HUES64 (cell line): Measurements from ENCODE around the gene DCUN1D2.

Experiments
- H3K27ac ChIP-seq: 2 replicates; pipeline ENCODE4 v1.7.0; 2013; ENCODE audit warnings: low read depth, low read length, inconsistent platforms
- H3K27me3 ChIP-seq: 2 replicates; pipeline ENCODE4 v1.6.1; 2013; ENCODE audit warnings: mild to moderate bottlenecking, low read length; ENCODE audit not compliant: insufficient read depth
- H3K36me3 ChIP-seq: 2 replicates; pipeline ENCODE4 v1.6.1; 2013; ENCODE audit warnings: mild to moderate bottlenecking, low read length; ENCODE audit not compliant: insufficient read depth
- H3K4me1 ChIP-seq: 2 replicates; pipeline ENCODE4 v1.6.1; 2013; ENCODE audit warnings: mild to moderate bottlenecking, low read length, moderate library complexity; ENCODE audit not compliant: insufficient read depth
- H3K4me3 ChIP-seq: 2 replicates; pipeline ENCODE4 v1.5.1; 2013; ENCODE audit warnings: mild to moderate bottlenecking, low read length, moderate library complexity
- H3K9ac ChIP-seq: 2 replicates; pipeline ENCODE4 v1.6.1; 2013; ENCODE audit warnings: mild to moderate bottlenecking, low read depth, low read length
- H3K9me3 ChIP-seq: 2 replicates; pipeline ENCODE4 v1.6.1; 2013; ENCODE audit warnings: low read depth, low read length; ENCODE audit not compliant: insufficient read depth
- WGBS: fragments of 150-250, 120-280 bp; methylation state at CpG from one replicate; pipeline ENCODE4 v1.1.7; 2013; ENCODE audit warnings: missing lambda C conversion rate; 5-methylcytosine and 5-hydroxymethylcytosine counted together

The DCUN1D2 gene

DNA sequence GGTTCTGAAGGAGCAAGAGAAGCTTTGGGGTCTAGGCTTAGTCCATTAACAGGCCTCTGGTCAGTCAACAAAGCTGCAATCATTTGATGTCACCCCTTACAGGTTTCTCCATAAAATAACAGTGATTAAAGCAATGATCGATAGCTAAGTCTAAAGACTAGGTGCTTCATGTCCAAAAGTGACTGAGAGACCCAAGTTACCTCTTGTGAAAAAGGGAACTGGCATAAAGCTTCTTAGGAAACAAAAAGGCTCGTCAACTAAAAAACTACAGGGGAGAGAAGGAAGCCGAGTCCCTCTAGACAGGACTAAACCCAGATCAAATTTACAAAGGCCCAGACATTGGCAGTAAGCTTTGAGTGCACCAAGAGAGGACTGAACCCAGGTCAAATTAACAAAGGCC, 2.2 kb downstream of the DCUN1D2 start:
- Histone ChIP-seq H3K9ac (no peak overlapping the region), H3K9me3 (no peaks in the 10 kb centered on the region), H3K4me1 (peaks cover 34% of the 10 kb centered on the region), H3K27me3 (no peaks in the 10 kb centered on the region), H3K4me3 (no peak overlapping the region), H3K36me3 (0 out of 2 replicates have a peak, but pooled peaks cover 6% of the 10 kb centered on the region), H3K27ac (no peak overlapping the region)
- 86% methylated on average over 3 of the region's 3 CpGs for WGBS

DNA sequence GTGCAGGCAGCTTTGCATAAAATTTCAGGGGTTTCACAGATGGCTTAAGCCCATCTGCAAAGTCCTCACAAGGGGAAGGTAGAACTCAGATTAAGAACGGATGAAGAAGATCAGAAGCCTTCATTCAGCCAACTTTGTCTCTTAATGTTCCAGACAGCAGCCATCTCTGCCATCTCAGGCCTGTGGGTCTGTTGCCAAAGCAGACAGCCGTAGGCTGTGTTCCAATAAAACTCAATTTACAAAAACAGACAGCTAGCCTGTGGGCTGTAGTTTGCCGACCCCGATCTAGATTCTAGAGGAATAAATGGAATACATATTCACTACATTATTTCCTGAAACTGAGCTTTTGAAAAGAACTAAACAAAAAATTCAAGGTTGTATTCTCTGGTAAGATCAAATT, 3.8 kb downstream of the DCUN1D2 start:
- 0 out of 2 replicates have a peak, but pooled peaks cover 6% of the 10 kb centered on the region for H3K36me3 ChIP-seq
- peaks cover 21% of the 10 kb centered on the region; the same call in 1 of the 2 replicates for H3K4me1 ChIP-seq
- H3K4me3 ChIP-seq, result no peak overlapping the region
- no peak overlapping the region for H3K27ac ChIP-seq
- H3K9ac ChIP-seq, result no peak overlapping the region
- no peaks in the 10 kb centered on the region for H3K27me3 ChIP-seq
- H3K9me3 ChIP-seq, result no peaks in the 10 kb centered on the region
- WGBS, result 81% methylated on average over 4 of the region's 4 CpGs

DNA sequence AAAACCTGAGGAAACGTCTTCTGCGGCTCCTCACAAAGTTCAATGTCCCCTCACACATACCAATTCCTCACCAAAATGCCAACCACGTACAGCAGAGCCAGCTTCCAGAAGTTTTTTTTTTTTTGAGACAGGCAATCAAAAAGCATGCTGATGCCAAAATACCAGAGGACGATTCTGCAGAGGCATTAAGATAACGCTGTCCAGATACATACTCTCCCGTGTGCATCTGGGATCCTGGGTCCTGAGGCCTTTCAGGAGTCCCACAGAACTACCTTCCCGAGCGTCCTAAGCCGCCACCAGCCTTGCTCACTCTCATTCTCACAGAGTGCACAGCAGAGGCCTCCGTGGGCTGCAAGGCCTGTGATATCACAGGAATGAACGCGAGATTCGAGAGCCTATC, 5.0 kb downstream of the DCUN1D2 start:
- peaks cover 21% of the 10 kb centered on the region; the same call in 1 of the 2 replicates for H3K4me1 ChIP-seq
- H3K4me3 ChIP-seq, result no peak overlapping the region
- H3K27me3 ChIP-seq, result no peaks in the 10 kb centered on the region
- H3K9ac ChIP-seq, result no peak overlapping the region
- 93% methylated on average over 13 of the region's 13 CpGs for WGBS
- peaks cover 8% of the 10 kb centered on the region; the same call in 1 of the 2 replicates for H3K36me3 ChIP-seq
- no peak overlapping the region for H3K27ac ChIP-seq
- H3K9me3 ChIP-seq, result no peaks in the 10 kb centered on the region

DNA sequence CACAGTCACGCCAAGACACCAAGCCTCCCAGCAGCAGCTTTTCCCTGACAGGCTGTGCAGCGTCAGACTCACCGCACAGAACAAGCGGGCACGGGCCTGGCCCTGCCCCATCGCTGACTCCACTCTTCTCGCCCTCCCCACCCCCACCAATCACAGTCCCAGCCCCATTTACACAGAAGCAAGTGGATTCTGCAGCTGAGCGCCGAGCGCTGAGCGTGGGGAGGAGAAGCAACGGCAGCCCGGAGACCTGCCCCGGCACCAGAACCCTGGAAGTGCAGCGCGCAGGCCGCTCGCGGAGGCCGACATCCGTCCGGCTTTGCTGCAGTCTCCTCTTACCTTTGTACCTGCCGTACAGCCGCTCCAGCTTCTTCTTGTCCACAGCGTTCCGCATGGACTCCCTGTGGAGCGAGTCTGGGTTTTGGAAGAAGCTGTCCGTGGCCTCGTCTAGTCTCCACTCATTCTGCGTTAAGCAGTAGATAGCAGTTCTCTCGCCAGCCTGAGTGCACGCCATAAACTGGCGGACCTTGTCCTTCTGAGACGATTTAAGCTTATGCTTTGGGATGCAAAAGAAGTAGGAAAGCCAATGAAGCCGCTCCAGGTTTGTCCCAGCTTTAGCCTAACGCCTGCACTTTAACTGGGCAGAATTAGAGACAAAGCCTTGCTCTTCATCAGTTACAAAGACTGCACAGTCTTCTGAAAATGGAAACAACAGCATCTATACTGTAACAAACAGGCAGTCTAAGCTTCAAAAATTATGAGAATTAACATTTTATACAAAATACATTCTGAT, 6.8 kb downstream of the DCUN1D2 start:
- H3K4me1 ChIP-seq, result peaks cover 16% of the 10 kb centered on the region; the same call in 1 of the 2 replicates
- H3K36me3 ChIP-seq, result peaks cover 26% of the 10 kb centered on the region
- H3K4me3 ChIP-seq, result no peak overlapping the region
- H3K9me3 ChIP-seq, result no peaks in the 10 kb centered on the region
- no peaks in the 10 kb centered on the region for H3K27me3 ChIP-seq
- WGBS, result 94% methylated on average over 36 of the region's 36 CpGs
- H3K9ac ChIP-seq, result no peak overlapping the region
- H3K27ac ChIP-seq, result no peak overlapping the region

DNA sequence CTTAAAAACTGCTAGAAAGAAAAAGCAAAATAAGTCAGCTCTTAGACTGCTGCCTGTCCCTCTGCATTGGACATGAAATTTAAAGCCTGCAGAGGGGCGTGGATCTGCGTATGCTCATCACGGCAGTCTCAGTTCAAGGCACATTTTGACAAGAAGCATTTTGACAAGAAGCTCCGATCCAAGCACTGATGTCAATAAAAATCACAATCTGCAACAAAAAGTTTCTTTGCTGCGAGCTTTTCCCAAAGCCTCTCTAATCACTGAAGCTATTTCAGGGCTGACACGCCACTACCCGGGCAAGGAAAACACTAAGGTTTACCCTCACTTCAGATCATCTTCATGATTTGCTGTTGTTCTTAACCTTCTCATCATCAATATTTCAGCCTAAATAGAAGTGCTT, 7.4 kb downstream of the DCUN1D2 start:
- WGBS, result 92% methylated on average over 7 of the region's 7 CpGs
- Histone ChIP-seq H3K9me3 (no peaks in the 10 kb centered on the region), H3K9ac (no peak overlapping the region), H3K4me3 (no peak overlapping the region), H3K27me3 (no peaks in the 10 kb centered on the region), H3K27ac (no peak overlapping the region), H3K36me3 (peaks cover 33% of the 10 kb centered on the region), H3K4me1 (peaks cover 11% of the 10 kb centered on the region; the same call in 1 of the 2 replicates)

DNA sequence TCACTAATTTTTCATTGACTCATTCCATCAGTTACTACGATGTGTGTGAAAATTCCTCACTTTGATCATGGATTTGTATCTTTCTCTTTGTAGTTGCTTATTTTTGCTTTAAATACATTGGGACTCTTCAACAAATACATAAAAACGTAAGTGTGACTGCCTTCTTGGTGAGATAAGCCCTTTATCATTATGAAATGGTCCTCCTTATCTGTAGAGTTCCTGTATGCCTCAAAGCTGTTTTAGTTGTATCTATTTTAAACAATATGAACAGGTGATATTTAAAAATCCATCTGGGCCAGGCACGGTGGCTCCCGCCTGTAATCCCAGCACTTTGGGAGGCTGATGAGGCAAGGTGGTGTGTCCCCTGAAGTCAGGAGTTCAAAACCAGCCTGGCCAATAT, 11.3 kb downstream of the DCUN1D2 start:
- Histone ChIP-seq H3K9me3 (no peaks in the 10 kb centered on the region), H3K27me3 (no peaks in the 10 kb centered on the region), H3K4me1 (peaks cover 2% of the 10 kb centered on the region; the same call in 1 of the 2 replicates), H3K27ac (no peak overlapping the region), H3K36me3 (peaks cover 66% of the 10 kb centered on the region), H3K4me3 (no peak overlapping the region), H3K9ac (no peak overlapping the region)
- WGBS, result 89% methylated on average over 4 of the region's 4 CpGs

DNA sequence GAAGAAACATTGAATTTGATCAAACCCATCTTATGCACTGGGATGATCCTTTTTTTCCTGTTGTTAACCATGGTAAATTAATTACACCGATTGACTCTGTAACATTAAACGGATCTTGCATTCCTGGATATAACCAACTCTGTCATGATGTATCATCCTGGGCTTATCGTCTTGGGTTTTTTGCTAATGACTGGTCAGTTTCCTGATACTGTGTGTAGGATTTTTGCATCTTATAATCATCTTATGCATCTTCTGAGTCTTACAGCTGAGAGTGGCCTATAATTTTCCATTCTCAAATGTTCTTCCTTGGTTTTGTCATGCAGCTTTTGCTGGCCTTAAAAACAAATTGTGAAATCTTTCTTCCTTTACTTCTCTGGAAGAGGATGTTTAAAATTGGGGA, 12.8 kb downstream of the DCUN1D2 start:
- H3K27ac ChIP-seq, result no peak overlapping the region
- no peaks in the 10 kb centered on the region for H3K27me3 ChIP-seq
- no peaks in the 10 kb centered on the region for H3K9me3 ChIP-seq
- H3K9ac ChIP-seq, result no peak overlapping the region
- peaks cover 78% of the 10 kb centered on the region for H3K36me3 ChIP-seq
- WGBS, result 97% methylated on average over 3 of the region's 3 CpGs
- H3K4me3 ChIP-seq, result no peak overlapping the region
- no peaks in the 10 kb centered on the region for H3K4me1 ChIP-seq

DNA sequence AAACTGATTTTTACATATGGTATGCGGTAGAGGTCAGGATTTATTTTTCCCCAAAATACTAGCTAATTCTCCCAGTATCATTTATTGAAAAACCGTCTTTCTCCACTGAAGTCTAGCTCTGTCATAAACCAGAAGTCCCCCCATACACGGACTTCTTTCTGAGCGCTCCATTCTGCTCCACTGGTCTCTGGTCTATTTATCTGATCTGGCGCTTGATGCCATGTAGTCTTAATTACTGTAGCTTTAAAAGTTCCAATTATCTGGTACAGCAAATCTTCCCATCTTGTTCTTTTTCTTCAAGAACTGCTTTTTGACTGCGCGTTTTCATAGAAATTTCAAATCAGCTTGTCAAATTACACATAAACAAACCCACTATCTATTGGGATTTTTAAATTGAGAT, 13.7 kb downstream of the DCUN1D2 start:
- Histone ChIP-seq H3K4me1 (no peaks in the 10 kb centered on the region), H3K27ac (no peak overlapping the region), H3K9ac (no peak overlapping the region), H3K9me3 (no peaks in the 10 kb centered on the region), H3K27me3 (no peaks in the 10 kb centered on the region), H3K36me3 (peaks cover 81% of the 10 kb centered on the region), H3K4me3 (no peak overlapping the region)
- WGBS, result 92% methylated on average over 7 of the region's 7 CpGs

DNA sequence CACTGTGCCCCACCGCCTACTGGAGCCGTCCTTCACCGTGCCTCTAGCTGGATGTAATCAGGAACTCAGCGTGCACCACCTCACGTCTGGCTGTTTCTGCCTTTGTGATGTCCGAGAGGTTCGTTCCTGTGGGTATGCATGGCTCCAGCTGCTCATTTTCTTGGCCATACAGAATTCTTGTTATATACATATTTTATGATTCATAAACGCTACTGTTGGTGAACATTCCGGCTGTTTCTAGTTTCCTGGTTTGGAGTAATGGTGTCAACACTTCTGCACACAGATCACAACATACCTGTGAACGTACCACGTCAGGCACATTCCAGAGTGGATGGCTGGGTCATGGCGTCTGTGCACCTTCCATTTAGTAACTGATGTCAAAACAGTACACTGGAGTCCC, 14.6 kb downstream of the DCUN1D2 start:
- Histone ChIP-seq H3K27me3 (no peaks in the 10 kb centered on the region), H3K9me3 (no peaks in the 10 kb centered on the region), H3K27ac (no peak overlapping the region), H3K36me3 (peaks cover 88% of the 10 kb centered on the region), H3K4me1 (no peaks in the 10 kb centered on the region), H3K4me3 (no peak overlapping the region), H3K9ac (no peak overlapping the region)
- 97% methylated on average over 12 of the region's 12 CpGs for WGBS

DNA sequence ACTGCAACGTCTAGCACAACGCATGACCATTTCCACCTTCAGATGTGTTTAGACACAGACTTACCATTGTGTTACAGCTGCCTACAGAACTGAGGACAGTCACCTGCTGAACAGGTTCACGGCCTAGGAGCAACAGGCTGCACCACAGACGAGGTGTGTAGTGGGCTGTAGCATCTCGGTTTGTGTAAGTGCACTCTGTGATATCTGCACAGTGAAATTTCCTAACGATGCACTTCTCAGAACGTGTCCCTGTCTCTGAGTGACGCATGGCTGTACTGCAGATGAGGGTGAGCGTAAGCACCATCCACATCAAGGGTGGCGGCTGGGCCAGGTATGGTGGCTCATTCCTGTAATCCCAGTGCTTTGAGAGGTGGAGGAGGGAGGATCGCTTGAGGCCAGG, 15.2 kb downstream of the DCUN1D2 start:
- no peaks in the 10 kb centered on the region for H3K9me3 ChIP-seq
- no peak overlapping the region for H3K9ac ChIP-seq
- H3K27ac ChIP-seq, result no peak overlapping the region
- 97% methylated on average over 11 of the region's 11 CpGs for WGBS
- H3K36me3 ChIP-seq, result peaks cover 83% of the 10 kb centered on the region
- H3K4me1 ChIP-seq, result no peaks in the 10 kb centered on the region
- H3K27me3 ChIP-seq, result no peaks in the 10 kb centered on the region
- no peak overlapping the region for H3K4me3 ChIP-seq

DNA sequence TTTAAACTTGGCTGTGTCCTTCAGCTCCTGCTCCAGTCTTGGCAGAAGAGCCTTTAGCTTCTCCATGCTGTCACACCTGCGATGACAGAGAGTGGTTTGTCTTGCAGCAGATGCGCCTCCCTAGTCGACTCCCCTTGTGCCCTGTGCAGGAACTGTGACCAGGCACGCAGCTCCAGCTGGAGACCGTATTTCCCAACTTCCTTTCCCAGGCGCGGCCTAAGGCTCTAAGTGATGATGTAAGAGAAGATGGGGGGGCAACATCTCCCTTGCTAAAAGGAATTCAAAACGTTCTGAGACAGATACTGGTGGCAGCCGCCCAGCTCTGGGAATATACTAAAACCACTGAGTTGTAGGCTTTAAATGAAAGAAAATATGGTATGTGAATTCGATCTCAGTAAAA, 16.3 kb downstream of the DCUN1D2 start:
- Histone ChIP-seq H3K9me3 (no peaks in the 10 kb centered on the region), H3K9ac (no peak overlapping the region), H3K4me3 (no peak overlapping the region), H3K27ac (no peak overlapping the region), H3K27me3 (no peaks in the 10 kb centered on the region), H3K4me1 (peaks cover 2% of the 10 kb centered on the region; the same call in 1 of the 2 replicates), H3K36me3 (peaks cover 77% of the 10 kb centered on the region)
- WGBS, result 93% methylated on average over 9 of the region's 10 CpGs
